Uterus (tissue), 4 donors: ENCODE measurements around the gene SACM1L. TPM values are rescaled to one million over a fixed set of nuclear protein-coding genes. Genes with fewer than 3 reads are reported as not detected.
A peak's percentile ranks its signal among the peaks of the same experiment; 100 is the strongest.

Source experiments
- DNase-seq, 2 donors: peaks; one replicate each; pipeline ENCODE4 v3.0.0-alpha.2; 2019 to 2020
- H3K27ac ChIP-seq, 2 donors: fragments of 200-600 bp; sonication (generic); 1 replicate in 1 of 2; 2 replicates in 1 of 2; pipeline ENCODE4 v1.5.1; 2016 to 2018
- H3K27me3 ChIP-seq, 2 donors: fragments of 200-600 bp; sonication (generic); one replicate each; pipeline ENCODE4 v1.5.1; 2018 to 2019; ENCODE audit warnings: control low read depth in 1 of 2
- H3K36me3 ChIP-seq, 2 donors: fragments of 200-600 bp; sonication (generic); one replicate each; pipeline ENCODE4 v1.5.1; 2019; ENCODE audit warnings: control low read depth in 1 of 2
- H3K4me1 ChIP-seq, 2 donors: fragments of 200-600 bp; sonication (generic); one replicate each; pipeline ENCODE4 v1.5.1; 2018 to 2019; ENCODE audit warnings: control low read depth in 1 of 2
- H3K4me3 ChIP-seq, 2 donors: fragments of 200-600 bp; sonication (generic); 1 replicate in 1 of 2; 2 replicates in 1 of 2; pipeline ENCODE4 v1.5.1; 2018 to 2019; ENCODE audit warnings: mild to moderate bottlenecking in 1 of 2
- H3K9me3 ChIP-seq, 2 donors: fragments of 200-600 bp; sonication (generic); one replicate each; pipeline ENCODE4 v1.5.1; 2019; ENCODE audit warnings: control low read depth in 1 of 2
- CTCF ChIP-seq, 4 experiments: fragments of 200-600 bp in 2 of 4; fragments of 450-650 bp in 2 of 4; sonication (generic) in 2 of 4; IDR thresholded peaks; one replicate each; pipeline ENCODE4 v1.5.1; 2016 to 2019; ENCODE audit warnings: antibody characterized with exemption in 4 of 4, mild to moderate bottlenecking in 2 of 4, moderate library complexity in 1 of 4
- POLR2A ChIP-seq, 2 donors: fragments of 450-650 bp; IDR thresholded peaks; one replicate each; pipeline ENCODE4 v1.6.1; 2016; ENCODE audit warnings: antibody characterized with exemption in 2 of 2, mild to moderate bottlenecking in 1 of 2, moderate library complexity in 1 of 2
- intact Hi-C: fragments of 100-400 bp; cut with DNase I; formaldehyde crosslinking; loops from one replicate; pipeline ENCODE4 v1.15.1; 2023; ENCODE audit warnings: low total_unique reads
- total RNA-seq, 4 donors: library from RNA; depleted of rRNA in 3 of 4; stranded (reverse); fragments of >200 nt in 3 of 4; gene quantifications; one replicate each; pipeline versions ENCODE4 v1.1.0 to v1.2.4, GENCODE V29; 2014 to 2023
- donor health status: DM: yes; HTN: yes; CAD: no.

The SACM1L gene
- total RNA-seq, 4 donors from 2014 or later, result 24.3 to 83.0 (median 68.7) TPM

GRCh38 chr3:45659661-45660566 lies 29.3 kb upstream of the SACM1L start:
- Histone ChIP-seq H3K36me3 (no peaks in the 10 kb centered on the region), H3K27ac (no peak overlapping the region), H3K4me1 (no peaks in the 10 kb centered on the region), H3K9me3 (no peaks in the 10 kb centered on the region), H3K4me3 (no peak overlapping the region), H3K27me3 (no peaks in the 10 kb centered on the region)
- TF ChIP-seq CTCF (IDR thresholded peaks at IDR 0.05) (peak; percentile 80 to 96 (median 86)), POLR2A (IDR thresholded peaks at IDR 0.05) (no peak)
- DNase-seq, result peak; percentile 78 to 79
- intact Hi-C loops, result loop anchor here (5.0 kb wide), 2 partner anchors 148 to 623 kb away; no protein-coding TSS in a partner anchor

DNA sequence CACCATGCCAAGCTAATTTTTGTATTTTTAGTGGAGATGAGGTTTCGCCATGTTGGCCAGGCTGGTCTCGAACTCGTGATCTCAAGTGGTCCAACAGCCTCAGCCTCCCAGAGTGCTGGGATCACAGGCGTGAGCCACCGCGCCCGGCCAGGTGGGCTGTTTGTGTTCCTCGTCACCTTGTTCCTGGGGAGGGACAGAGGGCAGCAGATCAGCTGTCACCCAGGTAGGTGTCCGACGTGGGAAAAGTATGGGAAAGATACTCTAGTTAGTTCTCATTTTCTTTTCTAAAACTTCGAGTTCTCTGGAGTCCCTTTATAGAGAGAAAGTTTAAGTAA lies 28.7 kb upstream of the SACM1L start:
- no peaks in the 10 kb centered on the region for H3K27me3 ChIP-seq
- no peaks in the 10 kb centered on the region for H3K4me1 ChIP-seq
- no peak for TF ChIP-seq CTCF (IDR thresholded peaks at IDR 0.05)
- TF ChIP-seq POLR2A (IDR thresholded peaks at IDR 0.05), result no peak
- DNase-seq, result no peak
- no peak overlapping the region for H3K27ac ChIP-seq
- intact Hi-C loops, result no loop called here
- no peaks in the 10 kb centered on the region for H3K36me3 ChIP-seq
- H3K9me3 ChIP-seq, result no peaks in the 10 kb centered on the region
- no peak overlapping the region for H3K4me3 ChIP-seq

DNA sequence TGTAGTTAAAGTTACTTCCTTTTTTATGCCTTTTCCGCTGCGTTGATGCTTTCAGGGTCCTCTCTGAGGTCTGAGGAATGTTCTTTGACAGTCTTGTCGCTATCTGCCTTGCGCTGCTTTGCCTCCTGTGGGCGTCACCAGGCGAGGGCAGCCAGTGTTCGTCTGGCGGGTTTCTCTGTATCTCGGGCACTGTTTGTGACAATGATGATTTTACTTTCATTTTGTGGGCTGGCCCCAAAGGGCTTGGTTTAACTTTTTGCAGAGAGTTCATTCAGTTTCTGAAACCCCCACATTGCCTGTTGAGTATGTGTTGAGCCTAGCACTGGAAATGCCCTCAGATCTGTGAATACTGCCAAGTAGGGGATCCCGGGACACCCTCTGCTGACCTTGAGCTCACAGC lies 24.6 kb upstream of the SACM1L start:
- Histone ChIP-seq H3K4me3 (peak overlapping the region in 1 of 2 donors; percentile 6), H3K4me1 (no peaks in the 10 kb centered on the region), H3K9me3 (no peaks in the 10 kb centered on the region), H3K27ac (peak overlapping the region in 1 of 2 donors; percentile 35), H3K27me3 (no peaks in the 10 kb centered on the region), H3K36me3 (no peaks in the 10 kb centered on the region)
- no peak for TF ChIP-seq CTCF (IDR thresholded peaks at IDR 0.05)
- TF ChIP-seq POLR2A (IDR thresholded peaks at IDR 0.05), result no peak
- DNase-seq, result no peak
- intact Hi-C loops, result no loop called here

- intact Hi-C loops, result no loop called here
- Histone ChIP-seq H3K9me3 (no peaks in the 10 kb centered on the region), H3K27me3 (no peaks in the 10 kb centered on the region), H3K4me1 (no peaks in the 10 kb centered on the region), H3K27ac (peak overlapping the region in 1 of 2 donors; percentile 35), H3K4me3 (no peak overlapping the region), H3K36me3 (no peaks in the 10 kb centered on the region)
- TF ChIP-seq POLR2A (IDR thresholded peaks at IDR 0.05), result no peak
- TF ChIP-seq CTCF (IDR thresholded peaks at IDR 0.05), result peak; percentile 19 to 57 (median 32)
- DNase-seq, result no peak
These were observed 24.1 kb upstream of the SACM1L start for GRCh38 chr3:45665101-45665572.

- Histone ChIP-seq H3K27me3 (no peaks in the 10 kb centered on the region), H3K4me3 (no peak overlapping the region), H3K9me3 (no peaks in the 10 kb centered on the region), H3K27ac (peak overlapping the region in 1 of 2 donors; percentile 43), H3K36me3 (no peaks in the 10 kb centered on the region), H3K4me1 (no peaks in the 10 kb centered on the region)
- no peak for DNase-seq
- TF ChIP-seq POLR2A (IDR thresholded peaks at IDR 0.05) (no peak), CTCF (IDR thresholded peaks at IDR 0.05) (no peak)
- intact Hi-C loops, result no loop called here
These were observed 22.3 kb upstream of the SACM1L start for GRCh38 chr3:45666757-45667431.
